HCT116 (cell line): ENCODE results near the gene TARM1. TPM values are rescaled to one million over a fixed set of nuclear protein-coding genes. Genes with fewer than 3 reads are reported as not detected.

Experiments
- ATAC-seq: fragments of 200-7000 bp; cut with Tn5 transposase; 2 replicates; pipeline ENCODE4 v1.9.1; 2020; ENCODE audit warnings: mild to moderate bottlenecking, moderate library complexity
- BruUV-seq: library from RNA; stranded (reverse); fragments of 400-500 nt; replicated peaks from 2 replicates; lab custom pipeline; 2021; lab: Mats Ljungman, UMichigan
- CTCF ChIA-PET: fragments of 300-600 bp; sonication (Branson Sonifier 250); formaldehyde crosslinking; loops from one replicate; lab custom pipeline; 2021; ENCODE audit warnings: antibody characterized with exemption; lab: Charles Lee
- POLR2A ChIA-PET: fragments of 300-600, 350-600 bp; sonication (Branson Sonifier 250); formaldehyde crosslinking; loops from one replicate; lab custom pipeline; 2021; ENCODE audit warnings: antibody characterized with exemption; lab: Charles Lee
- RAD21 ChIA-PET, 2 experiments: fragments of 300-600 bp; sonication (Branson Sonifier 250); formaldehyde crosslinking; loops; one replicate each; lab custom pipeline; 2023; ENCODE audit warnings: low total read pairs in 2 of 2; ENCODE audit not compliant: uncharacterized antibody in 2 of 2, unreplicated experiment in 2 of 2, low non-redundant PET in 1 of 2; lab: Charles Lee
- DNase-seq: peaks from one replicate; pipeline ENCODE4 v3.0.0-alpha.2; 2010; ENCODE audit warnings: low read depth, low spot score
- H2AFZ ChIP-seq: fragments of 200-600 bp; shearing (Covaris generic), sonication (generic); 2 replicates; pipeline ENCODE4 v1.6.1; 2017; ENCODE audit warnings: low read depth, mixed run types, mixed read lengths, antibody characterized with exemption, low read length; ENCODE audit not compliant: poor library complexity, severe bottlenecking
- H3K27ac ChIP-seq: 2 replicates; pipeline ENCODE4 v1.5.1; 2012; ENCODE audit warnings: low read depth, low read length
- H3K27me3 ChIP-seq: fragments of 200-600 bp; sonication (generic); 2 replicates; pipeline ENCODE4 v1.6.1; 2016; ENCODE audit warnings: mixed run types, low read length, mixed read lengths; ENCODE audit not compliant: insufficient read depth
- H3K36me3 ChIP-seq, 2 experiments: fragments of 200-500 bp in 1 of 2; fragments of 200-600 bp in 1 of 2; sonication (Bioruptor generic) in 1 of 2; sonication (generic) in 1 of 2; 2 replicates each; pipeline versions ENCODE4 v1.5.1 to v1.6.1; 2014 to 2016; ENCODE audit warnings: low read length in 2 of 2, inconsistent platforms in 1 of 2, mixed read lengths in 1 of 2, mixed run types in 1 of 2; ENCODE audit not compliant: insufficient read depth in 2 of 2, control insufficient read depth in 1 of 2
- H3K4me1 ChIP-seq, 2 experiments: fragments of 200-600 bp in 1 of 2; sonication (generic) in 1 of 2; 2 replicates each; pipeline versions ENCODE4 v1.5.1 to v1.6.1; 2012 to 2017; ENCODE audit warnings: low read length in 2 of 2, inconsistent platforms in 1 of 2, mild to moderate bottlenecking in 1 of 2, mixed read lengths in 1 of 2, mixed run types in 1 of 2, moderate library complexity in 1 of 2; ENCODE audit not compliant: insufficient read depth in 2 of 2, control insufficient read depth in 1 of 2
- H3K4me2 ChIP-seq: fragments of 200-600 bp; sonication (generic); 2 replicates; pipeline ENCODE4 v1.6.1; 2017; ENCODE audit warnings: mixed run types, low read length, mixed read lengths
- H3K4me3 ChIP-seq, 2 experiments: fragments of 200-600 bp in 1 of 2; sonication (generic) in 1 of 2; replicated peaks in 1 of 2; 2 replicates each; pipeline ENCODE4 v1.5.1; 2011 to 2016; ENCODE audit warnings: low read length in 2 of 2, control low read depth in 1 of 2, low read depth in 1 of 2, mild to moderate bottlenecking in 1 of 2, mixed read lengths in 1 of 2, mixed run types in 1 of 2
- H3K79me2 ChIP-seq: fragments of 200-600 bp; sonication (generic); 2 replicates; pipeline ENCODE4 v1.6.1; 2017; ENCODE audit warnings: mild to moderate bottlenecking, mixed run types, low read length, moderate library complexity, mixed read lengths; ENCODE audit not compliant: insufficient read depth
- H3K9ac ChIP-seq: fragments of 200-600 bp; sonication (generic); 2 replicates; pipeline ENCODE4 v1.6.1; 2016; ENCODE audit warnings: low read length, mixed read lengths
- H3K9me2 ChIP-seq: fragments of 200-600 bp; sonication (generic), shearing (Covaris generic); 2 replicates; pipeline ENCODE4 v1.6.1; 2017; ENCODE audit warnings: mixed run types, mild to moderate bottlenecking, moderate library complexity; ENCODE audit not compliant: insufficient read depth
- H3K9me3 ChIP-seq, 2 experiments: fragments of 200-500 bp in 1 of 2; fragments of 200-600 bp in 1 of 2; sonication (Bioruptor generic) in 1 of 2; sonication (generic) in 1 of 2; 2 replicates each; pipeline ENCODE4 v1.6.1; 2014 to 2017; ENCODE audit warnings: low read length in 2 of 2, mixed read lengths in 2 of 2, inconsistent platforms in 1 of 2, low read depth in 1 of 2, mild to moderate bottlenecking in 1 of 2, mixed run types in 1 of 2, moderate library complexity in 1 of 2; ENCODE audit not compliant: control insufficient read depth in 1 of 2, insufficient read depth in 1 of 2
- H4K20me1 ChIP-seq: fragments of 200-600 bp; sonication (generic), shearing (Covaris generic); 2 replicates; pipeline ENCODE4 v1.6.1; 2017; ENCODE audit warnings: mixed run types, mild to moderate bottlenecking, moderate library complexity; ENCODE audit not compliant: insufficient read depth
- CBX3 ChIP-seq: IDR thresholded peaks from 2 replicates; pipeline ENCODE4 v1.6.1; 2012; ENCODE audit warnings: low read depth
- EGR1 ChIP-seq: IDR thresholded peaks from 2 replicates; pipeline ENCODE4 v1.6.1; 2012; ENCODE audit warnings: low read depth
- EZH2 ChIP-seq: fragments of 200-600 bp; sonication (generic); IDR thresholded peaks from 2 replicates; pipeline ENCODE4 v1.6.1; 2017; ENCODE audit warnings: antibody characterized with exemption, mixed run types
- EZH2phosphoT487 ChIP-seq: fragments of 200-600 bp; IDR thresholded peaks from 2 replicates; pipeline ENCODE4 v1.6.1; 2018; ENCODE audit warnings: antibody characterized with exemption, borderline replicate concordance
- FOSL1 ChIP-seq: IDR thresholded peaks from 2 replicates; pipeline ENCODE4 v1.6.1; 2012; ENCODE audit warnings: low read depth
- MAX ChIP-seq: IDR thresholded peaks from 2 replicates; pipeline ENCODE4 v1.6.1; 2012
- POLR2A ChIP-seq: IDR thresholded peaks from 2 replicates; pipeline ENCODE4 v1.7.0; 2011; ENCODE audit warnings: borderline replicate concordance; ENCODE audit not compliant: insufficient read depth, insufficient read length; ENCODE audit errors: extremely low read depth
- POLR2AphosphoS5 ChIP-seq: IDR thresholded peaks from 2 replicates; pipeline ENCODE4 v1.6.1; 2011; ENCODE audit warnings: mild to moderate bottlenecking, low read depth, low read length, moderate library complexity
- RAD21 ChIP-seq: IDR thresholded peaks from 2 replicates; pipeline ENCODE4 v1.6.1; 2012; ENCODE audit warnings: low read depth, mild to moderate bottlenecking
- SIN3A ChIP-seq: IDR thresholded peaks from 2 replicates; pipeline ENCODE4 v1.6.1; 2012; ENCODE audit warnings: low read depth
- SP1 ChIP-seq: IDR thresholded peaks from 2 replicates; pipeline ENCODE4 v1.6.1; 2012; ENCODE audit warnings: low read depth
- TCF7L2 ChIP-seq: IDR thresholded peaks from 2 replicates; pipeline ENCODE4 v1.7.0; 2011; ENCODE audit warnings: borderline replicate concordance, inconsistent platforms; ENCODE audit not compliant: insufficient read depth, insufficient read length; ENCODE audit errors: extremely low read depth
- YY1 ChIP-seq: IDR thresholded peaks from 2 replicates; pipeline ENCODE4 v1.6.1; 2011; ENCODE audit warnings: low read length, low read depth, moderate library complexity, mild to moderate bottlenecking; ENCODE audit not compliant: insufficient replicate concordance; ENCODE audit errors: extremely low read depth
- ZFX ChIP-seq: fragments of 450-650 bp; IDR thresholded peaks from 2 replicates; pipeline ENCODE4 v1.6.1; 2017
- ZNF274 ChIP-seq: fragments of 200-500 bp; sonication (Bioruptor generic); IDR thresholded peaks from 2 replicates; pipeline ENCODE4 v1.6.1; 2014; ENCODE audit warnings: mild to moderate bottlenecking, low read depth, low read length, inconsistent platforms
- intact Hi-C: fragments of 100-400 bp; cut with micrococcal nuclease; formaldehyde crosslinking; loops from 2 replicates; pipeline ENCODE4 v1.10.0; 2022
- total RNA-seq: library from RNA; stranded (reverse); gene quantifications from one replicate; pipeline ENCODE4 v1.2.1, GENCODE V29; 2021; ENCODE audit not compliant: unreplicated experiment
- TF ChIP-seq, protein P1 (sequence below): IDR thresholded peaks from 2 replicates; pipeline ENCODE4 v1.6.1; 2012
- TF ChIP-seq, protein P2 (sequence below): IDR thresholded peaks from 2 replicates; pipeline ENCODE4 v1.6.1; 2011; ENCODE audit warnings: mild to moderate bottlenecking, low read length, moderate library complexity; ENCODE audit not compliant: insufficient replicate concordance; ENCODE audit errors: extremely low read depth
- TF ChIP-seq, protein P3 (sequence below): IDR thresholded peaks from 2 replicates; pipeline ENCODE4 v1.6.1; 2012; ENCODE audit warnings: low read depth
- TF ChIP-seq, protein P4 (sequence below), 3 experiments: fragments of 200-600 bp in 1 of 3; sonication (generic) in 1 of 3; IDR thresholded peaks in 2 of 3; conservative IDR thresholded peaks in 1 of 3; 2 replicates each; pipeline ENCODE4 v1.5.1; 2012 to 2017; ENCODE audit warnings: low read depth in 2 of 3, low read length in 2 of 3, antibody characterized with exemption in 1 of 3, borderline replicate concordance in 1 of 3, control low read depth in 1 of 3, mild to moderate bottlenecking in 1 of 3, mixed read lengths in 1 of 3, mixed run types in 1 of 3, moderate library complexity in 1 of 3; ENCODE audit not compliant: insufficient read depth in 1 of 3

TARM1 gene
- total RNA-seq, 1 experiment from 2014 or later: not detected

DNA sequence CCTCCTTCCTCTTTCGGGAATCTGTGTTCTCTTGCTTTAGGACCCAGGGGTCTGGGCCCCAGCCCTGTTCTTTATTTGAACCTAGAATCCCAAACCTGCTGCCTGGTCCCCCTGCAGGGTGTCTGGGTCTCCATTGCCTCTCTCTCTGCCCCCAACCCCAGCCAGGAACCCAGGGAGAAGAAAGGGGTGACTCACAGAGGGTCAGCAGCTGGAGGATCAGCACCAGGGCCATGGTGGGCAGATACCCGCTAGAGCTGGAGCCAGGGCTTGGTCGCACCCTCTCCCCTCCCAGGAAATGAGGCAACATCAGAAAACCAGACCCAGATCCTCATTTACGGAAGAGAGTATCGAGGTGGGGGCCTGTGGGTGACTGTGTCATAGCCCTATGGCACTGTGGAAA, 19.4 kb upstream of the TARM1 start, which contains the start of gene OSCAR:
OSCAR (minus strand) TSS at position 243 of the 400 bp plus-strand sequence; CDS start at position 232, 11 bp downstream.
- POLR2A ChIA-PET: no interaction called here
- Histone ChIP-seq H3K4me1 (peaks cover 5 to 21% of the 10 kb centered on the region in 2 experiments; a peak in 3 of 4 replicates), H3K4me3 (no peak within 1 kb of the TSS), H4K20me1 (no peaks in the 10 kb centered on the region), H3K27ac (no peak within 1 kb of the TSS), H2AFZ (no peak within 1 kb of the TSS), H3K36me3 (peaks cover 2 to 7% of the 10 kb centered on the region in 2 experiments; a peak in 3 of 4 replicates), H3K4me2 (no peak within 1 kb of the TSS)
- BruUV-seq: no TSS peak
- TF ChIP-seq MAX: no peak
- no peak for TF ChIP-seq ZNF274
- TF ChIP-seq POLR2A: no peak
- no peak for TF ChIP-seq FOSL1
- TF ChIP-seq CBX3: no peak
- TF ChIP-seq TCF7L2: no peak
- no peak for TF ChIP-seq ZFX
- no peak for TF ChIP-seq SP1
- TF ChIP-seq EGR1: no peak
- no peak for TF ChIP-seq SIN3A
- TF ChIP-seq EZH2phosphoT487: no peak
- TF ChIP-seq, protein P1, sequence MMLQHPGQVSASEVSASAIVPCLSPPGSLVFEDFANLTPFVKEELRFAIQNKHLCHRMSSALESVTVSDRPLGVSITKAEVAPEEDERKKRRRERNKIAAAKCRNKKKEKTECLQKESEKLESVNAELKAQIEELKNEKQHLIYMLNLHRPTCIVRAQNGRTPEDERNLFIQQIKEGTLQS: no peak
- TF ChIP-seq, protein P2, sequence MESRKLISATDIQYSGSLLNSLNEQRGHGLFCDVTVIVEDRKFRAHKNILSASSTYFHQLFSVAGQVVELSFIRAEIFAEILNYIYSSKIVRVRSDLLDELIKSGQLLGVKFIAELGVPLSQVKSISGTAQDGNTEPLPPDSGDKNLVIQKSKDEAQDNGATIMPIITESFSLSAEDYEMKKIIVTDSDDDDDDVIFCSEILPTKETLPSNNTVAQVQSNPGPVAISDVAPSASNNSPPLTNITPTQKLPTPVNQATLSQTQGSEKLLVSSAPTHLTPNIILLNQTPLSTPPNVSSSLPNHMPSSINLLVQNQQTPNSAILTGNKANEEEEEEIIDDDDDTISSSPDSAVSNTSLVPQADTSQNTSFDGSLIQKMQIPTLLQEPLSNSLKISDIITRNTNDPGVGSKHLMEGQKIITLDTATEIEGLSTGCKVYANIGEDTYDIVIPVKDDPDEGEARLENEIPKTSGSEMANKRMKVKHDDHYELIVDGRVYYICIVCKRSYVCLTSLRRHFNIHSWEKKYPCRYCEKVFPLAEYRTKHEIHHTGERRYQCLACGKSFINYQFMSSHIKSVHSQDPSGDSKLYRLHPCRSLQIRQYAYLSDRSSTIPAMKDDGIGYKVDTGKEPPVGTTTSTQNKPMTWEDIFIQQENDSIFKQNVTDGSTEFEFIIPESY: no peak
- TF ChIP-seq, protein P3, sequence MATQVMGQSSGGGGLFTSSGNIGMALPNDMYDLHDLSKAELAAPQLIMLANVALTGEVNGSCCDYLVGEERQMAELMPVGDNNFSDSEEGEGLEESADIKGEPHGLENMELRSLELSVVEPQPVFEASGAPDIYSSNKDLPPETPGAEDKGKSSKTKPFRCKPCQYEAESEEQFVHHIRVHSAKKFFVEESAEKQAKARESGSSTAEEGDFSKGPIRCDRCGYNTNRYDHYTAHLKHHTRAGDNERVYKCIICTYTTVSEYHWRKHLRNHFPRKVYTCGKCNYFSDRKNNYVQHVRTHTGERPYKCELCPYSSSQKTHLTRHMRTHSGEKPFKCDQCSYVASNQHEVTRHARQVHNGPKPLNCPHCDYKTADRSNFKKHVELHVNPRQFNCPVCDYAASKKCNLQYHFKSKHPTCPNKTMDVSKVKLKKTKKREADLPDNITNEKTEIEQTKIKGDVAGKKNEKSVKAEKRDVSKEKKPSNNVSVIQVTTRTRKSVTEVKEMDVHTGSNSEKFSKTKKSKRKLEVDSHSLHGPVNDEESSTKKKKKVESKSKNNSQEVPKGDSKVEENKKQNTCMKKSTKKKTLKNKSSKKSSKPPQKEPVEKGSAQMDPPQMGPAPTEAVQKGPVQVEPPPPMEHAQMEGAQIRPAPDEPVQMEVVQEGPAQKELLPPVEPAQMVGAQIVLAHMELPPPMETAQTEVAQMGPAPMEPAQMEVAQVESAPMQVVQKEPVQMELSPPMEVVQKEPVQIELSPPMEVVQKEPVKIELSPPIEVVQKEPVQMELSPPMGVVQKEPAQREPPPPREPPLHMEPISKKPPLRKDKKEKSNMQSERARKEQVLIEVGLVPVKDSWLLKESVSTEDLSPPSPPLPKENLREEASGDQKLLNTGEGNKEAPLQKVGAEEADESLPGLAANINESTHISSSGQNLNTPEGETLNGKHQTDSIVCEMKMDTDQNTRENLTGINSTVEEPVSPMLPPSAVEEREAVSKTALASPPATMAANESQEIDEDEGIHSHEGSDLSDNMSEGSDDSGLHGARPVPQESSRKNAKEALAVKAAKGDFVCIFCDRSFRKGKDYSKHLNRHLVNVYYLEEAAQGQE: no peak
- no peak for TF ChIP-seq EZH2
- no peak for TF ChIP-seq POLR2AphosphoS5
- TF ChIP-seq, protein P4, sequence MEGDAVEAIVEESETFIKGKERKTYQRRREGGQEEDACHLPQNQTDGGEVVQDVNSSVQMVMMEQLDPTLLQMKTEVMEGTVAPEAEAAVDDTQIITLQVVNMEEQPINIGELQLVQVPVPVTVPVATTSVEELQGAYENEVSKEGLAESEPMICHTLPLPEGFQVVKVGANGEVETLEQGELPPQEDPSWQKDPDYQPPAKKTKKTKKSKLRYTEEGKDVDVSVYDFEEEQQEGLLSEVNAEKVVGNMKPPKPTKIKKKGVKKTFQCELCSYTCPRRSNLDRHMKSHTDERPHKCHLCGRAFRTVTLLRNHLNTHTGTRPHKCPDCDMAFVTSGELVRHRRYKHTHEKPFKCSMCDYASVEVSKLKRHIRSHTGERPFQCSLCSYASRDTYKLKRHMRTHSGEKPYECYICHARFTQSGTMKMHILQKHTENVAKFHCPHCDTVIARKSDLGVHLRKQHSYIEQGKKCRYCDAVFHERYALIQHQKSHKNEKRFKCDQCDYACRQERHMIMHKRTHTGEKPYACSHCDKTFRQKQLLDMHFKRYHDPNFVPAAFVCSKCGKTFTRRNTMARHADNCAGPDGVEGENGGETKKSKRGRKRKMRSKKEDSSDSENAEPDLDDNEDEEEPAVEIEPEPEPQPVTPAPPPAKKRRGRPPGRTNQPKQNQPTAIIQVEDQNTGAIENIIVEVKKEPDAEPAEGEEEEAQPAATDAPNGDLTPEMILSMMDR (IDR thresholded peaks at IDR 0.05 in 2 of 3, conservative IDR thresholded peaks at IDR 0.05 in 1 of 3; ENCODE audit: borderline replicate concordance in 1 of 3, insufficient read depth in 1 of 3, low read depth in 2 of 3, low read length in 2 of 3): no peak
- no peak for TF ChIP-seq RAD21
- no peak for TF ChIP-seq YY1
- TF ChIP-seq, all 23 proteins: peak for 0
- H3K27me3 ChIP-seq: no peaks in the 10 kb centered on the region
- intact Hi-C loops: no loop called here
- no peaks in the 10 kb centered on the region for H3K9me2 ChIP-seq
- peaks cover 29% of the 10 kb centered on the region for H3K79me2 ChIP-seq
- ATAC-seq (no peak), DNase-seq (no peak)
- RAD21 ChIA-PET: no interaction called here
- H3K9me3 ChIP-seq: no peaks in the 10 kb centered on the region
- no peak within 1 kb of the TSS for H3K9ac ChIP-seq
- CTCF ChIA-PET: no interaction called here
